A549 (cell line): ENCODE results near the gene WWC1. TPM values are rescaled to one million over a fixed set of nuclear protein-coding genes. Genes with fewer than 3 reads are reported as not detected.

Source experiments
- ATAC-seq, 2 experiments: fragments of 200-7000 bp in 1 of 2; fragments of >200 bp in 1 of 2; cut with Nextera tagmentation in 1 of 2; cut with Tn5 transposase in 1 of 2; 3 replicates each; pipeline versions ENCODE4 v1.8.0 to v1.9.1; 2018 to 2020; ENCODE audit warnings: mild to moderate bottlenecking in 1 of 2, moderate library complexity in 1 of 2
- CTCF ChIA-PET: fragments of 300-600 bp; sonication (Branson Sonifier 250); formaldehyde crosslinking; extraction: SDS; loops from one replicate; lab custom pipeline; 2021; ENCODE audit warnings: antibody characterized with exemption, inconsistent platforms; lab: Yijun Ruan, JAX
- POLR2A ChIA-PET: fragments of 350-600 bp; formaldehyde crosslinking; extraction: SDS; loops from one replicate; lab custom pipeline; 2021; ENCODE audit warnings: antibody characterized with exemption, inconsistent platforms; lab: Yijun Ruan, JAX
- DNase-seq, 2 experiments: peaks; one replicate each; pipeline versions ENCODE4 v3.0.0 to v3.0.0-alpha.2; 2011 to 2016; ENCODE audit warnings: low read depth in 1 of 2, low spot score in 1 of 2
- FAIRE-seq: peaks from 2 replicates; lab custom pipeline; 2011; peaks lifted over from hg19 to GRCh38; lab: Jason Lieb, UNC
- H3K27ac ChIP-seq, 2 experiments: fragments of >200 bp; sonication (Bioruptor Twin); formaldehyde crosslinking; 3 replicates each; pipeline ENCODE4 v1.5.1; 2016 to 2017
- H3K4me1 ChIP-seq: fragments of >200 bp; sonication (Bioruptor Twin); formaldehyde crosslinking; 3 replicates; pipeline ENCODE4 v1.6.1; 2016
- H3K4me2 ChIP-seq: fragments of >200 bp; sonication (Bioruptor Twin); formaldehyde crosslinking; 3 replicates; pipeline ENCODE4 v1.6.1; 2016
- H3K4me3 ChIP-seq: fragments of >200 bp; sonication (Bioruptor Twin); formaldehyde crosslinking; 3 replicates; pipeline ENCODE4 v1.5.1; 2016
- H3K9me3 ChIP-seq: fragments of >200 bp; sonication (Bioruptor Twin); formaldehyde crosslinking; 3 replicates; pipeline ENCODE4 v1.6.1; 2016
- CEBPB ChIP-seq, 2 experiments: fragments of >200 bp in 1 of 2; sonication (Bioruptor Twin) in 1 of 2; formaldehyde crosslinking in 1 of 2; IDR thresholded peaks; 2 replicates each; pipeline ENCODE4 v1.6.1; 2012 to 2016
- CHD2 ChIP-seq: fragments of 150-350 bp; IDR thresholded peaks from 2 replicates; pipeline ENCODE4 v1.6.1; 2014; ENCODE audit warnings: low read length; ENCODE audit not compliant: partially characterized antibody
- CHD4 ChIP-seq: fragments of 200-600 bp; sonication (generic); IDR thresholded peaks from 2 replicates; pipeline ENCODE4 v1.6.1; 2016; ENCODE audit warnings: antibody characterized with exemption, mild to moderate bottlenecking, borderline replicate concordance
- ESRRA ChIP-seq: fragments of 150-350 bp; IDR thresholded peaks from 2 replicates; pipeline ENCODE4 v1.6.1; 2014; ENCODE audit warnings: mild to moderate bottlenecking, low read length, borderline replicate concordance
- HOXA7 ChIP-seq: fragments of 250-450 bp; sonication (Bioruptor Pico); IDR thresholded peaks from 2 replicates; pipeline ENCODE4 v1.5.0; 2020; ENCODE audit warnings: mild to moderate bottlenecking, moderate library complexity
- HOXB13 ChIP-seq: fragments of 250-450 bp; sonication (Bioruptor Pico); IDR thresholded peaks from 2 replicates; pipeline ENCODE4 v1.5.0; 2020; ENCODE audit warnings: low read depth, mild to moderate bottlenecking, moderate library complexity
- MYC ChIP-seq: IDR thresholded peaks from 2 replicates; pipeline ENCODE4 v1.6.1; 2012; ENCODE audit warnings: mild to moderate bottlenecking, inconsistent platforms, low read length, improper control_type of control experiment, borderline replicate concordance
- NR3C1 ChIP-seq: fragments of >200 bp; sonication (Bioruptor Twin); formaldehyde crosslinking; IDR thresholded peaks from 3 replicates; pipeline ENCODE4 v1.6.1; 2017
- POLR2AphosphoS2 ChIP-seq: conservative IDR thresholded peaks from 2 replicates; pipeline ENCODE4 v1.6.1; 2012; ENCODE audit warnings: low read length, improper control_type of control experiment, inconsistent platforms
- RAD21 ChIP-seq, 2 experiments: fragments of >200 bp in 1 of 2; sonication (Bioruptor Twin) in 1 of 2; formaldehyde crosslinking in 1 of 2; IDR thresholded peaks in 1 of 2; conservative IDR thresholded peaks in 1 of 2; 2 replicates in 1 of 2; 3 replicates in 1 of 2; pipeline ENCODE4 v1.6.1; 2012 to 2018; ENCODE audit warnings: inconsistent platforms in 1 of 2
- RFX5 ChIP-seq: fragments of 450-650 bp; IDR thresholded peaks from 2 replicates; pipeline ENCODE4 v1.7.1; 2014; ENCODE audit warnings: antibody characterized with exemption, mild to moderate bottlenecking, moderate library complexity
- RNF2 ChIP-seq: fragments of 200-600 bp; sonication (generic); IDR thresholded peaks from 2 replicates; pipeline ENCODE4 v1.6.1; 2016; ENCODE audit warnings: low read depth, mild to moderate bottlenecking, antibody characterized with exemption, moderate library complexity, borderline replicate concordance
- SREBF2 ChIP-seq: fragments of 450-650 bp; IDR thresholded peaks from 2 replicates; pipeline ENCODE4 v1.6.1; 2014; ENCODE audit warnings: mild to moderate bottlenecking, moderate library complexity
- TFCP2L1 ChIP-seq: fragments of 250-450 bp; sonication (Bioruptor Pico); IDR thresholded peaks from 2 replicates; pipeline ENCODE4 v1.5.0; 2021; ENCODE audit warnings: mild to moderate bottlenecking
- ZFP36 ChIP-seq: fragments of 450-650 bp; IDR thresholded peaks from 2 replicates; pipeline ENCODE4 v1.6.1; 2014; ENCODE audit warnings: borderline replicate concordance; ENCODE audit not compliant: partially characterized antibody
- ZSCAN20 ChIP-seq: fragments of 250-450 bp; sonication (Bioruptor Pico); IDR thresholded peaks from 2 replicates; pipeline ENCODE4 v1.8.0; 2022; ENCODE audit warnings: mild to moderate bottlenecking, moderate library complexity
- whole genome bisulfite sequencing: methylation state at CpG from one replicate; pipeline ENCODE4 v1.1.6; 2017; ENCODE audit errors: missing lambda C conversion rate; 5-methylcytosine and 5-hydroxymethylcytosine counted together
- polyA plus RNA-seq, 4 experiments: library from polyadenylated mRNA; depleted of rRNA in 3 of 4; stranded (reverse); fragments of >200 nt; fragmentation: RNase III in 1 of 4; extraction: RNeasy Plus Mini Kit Qiagen cat#74134 plus additional on column Dnase treatment in 1 of 4; gene quantifications; 2 replicates in 3 of 4; 3 replicates in 1 of 4; pipeline ENCODE4 v1.2.3, GENCODE V29; 2011 to 2017
- TF ChIP-seq, protein P1 (sequence below): fragments of 450-650 bp; IDR thresholded peaks from 2 replicates; pipeline ENCODE4 v1.6.1; 2014; ENCODE audit warnings: antibody characterized with exemption
- TF ChIP-seq, protein P2 (sequence below): IDR thresholded peaks from 2 replicates; pipeline ENCODE4 v1.6.1; 2012; ENCODE audit warnings: low read depth, borderline replicate concordance
- TF ChIP-seq, protein P3 (sequence below): IDR thresholded peaks from 2 replicates; pipeline ENCODE4 v1.6.1; 2012
- TF ChIP-seq, protein P4 (sequence below): fragments of >200 bp; sonication (Bioruptor Twin); formaldehyde crosslinking; IDR thresholded peaks from 3 replicates; pipeline ENCODE4 v1.5.1; 2016

WWC1 gene
- polyA plus RNA-seq, 2 of the 4 experiments (the other 2 are of a cell fraction) = 88.5 to 98.1 TPM

DNA sequence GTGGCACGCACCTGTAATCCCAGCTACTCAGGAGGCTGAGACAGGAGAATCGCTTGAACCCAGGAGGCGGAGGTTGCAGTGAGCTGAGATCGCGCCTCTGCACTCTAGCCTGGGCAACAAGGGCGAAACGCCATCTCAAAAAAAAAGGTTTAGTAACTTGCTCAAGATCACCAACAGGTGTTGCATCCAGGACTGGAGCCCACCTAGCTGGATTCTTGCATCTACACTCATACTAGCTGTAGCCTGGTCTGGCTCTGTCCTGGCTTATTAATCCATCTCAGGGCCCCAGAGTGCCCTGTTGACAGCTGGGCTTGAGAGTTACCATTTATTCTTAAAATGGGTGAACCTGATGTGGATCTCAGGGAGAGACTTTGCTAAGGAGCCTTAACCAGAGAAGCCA, 7.5 kb downstream of the WWC1 start:
- ChIA-PET POLR2A (no interaction called here), CTCF (interaction anchor here (0.7 to 6.4 kb wide), 3 partner anchors 8 to 17 kb away, joined by 3 to 53 read pairs (median 5); no protein-coding TSS in a partner anchor)
- WGBS = 93% methylated on average over 7 of the region's 7 CpGs
- FAIRE-seq = no peak
- DNase-seq = no peak
- Histone ChIP-seq H3K9me3 (no peaks in the 10 kb centered on the region), H3K4me1 (peaks cover 98% of the 10 kb centered on the region), H3K4me2 (peak overlapping the region; percentile 74)
- no peak for TF ChIP-seq SREBF2
- TF ChIP-seq, all 56 proteins: peak for 0
- no peak overlapping the region for H3K4me3 ChIP-seq
- ATAC-seq = no peak
- H3K27ac ChIP-seq = peak overlapping the region; percentile 91 to 92

DNA sequence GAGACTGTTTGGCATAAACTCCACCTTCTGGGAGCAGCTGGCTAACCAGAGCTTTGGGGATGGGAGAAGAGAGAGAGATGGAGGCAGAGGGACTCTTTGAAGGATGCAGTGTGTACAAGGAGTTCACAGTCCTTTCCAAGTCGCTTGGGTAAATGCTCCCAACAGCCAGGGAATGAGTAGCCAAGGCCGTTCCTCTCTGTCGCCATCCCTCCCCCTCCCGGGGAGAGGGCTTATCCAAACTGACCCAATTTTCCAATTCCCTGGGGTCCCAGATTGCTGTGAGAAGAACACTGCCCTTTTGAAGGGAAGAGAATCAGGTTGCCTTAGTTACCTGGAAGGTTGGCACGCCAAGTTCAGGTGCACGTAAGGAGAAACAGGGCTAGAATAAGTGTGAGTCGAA, 7.9 kb downstream of the WWC1 start:
- ATAC-seq (no peak), DNase-seq (no peak)
- Histone ChIP-seq H3K9me3 (no peaks in the 10 kb centered on the region), H3K27ac (peak overlapping the region; percentile 91 to 92), H3K4me2 (peak overlapping the region; percentile 74), H3K4me1 (peaks cover 98% of the 10 kb centered on the region), H3K4me3 (no peak overlapping the region)
- CTCF ChIA-PET = interaction anchor here (0.7 to 6.4 kb wide), 3 partner anchors 8 to 17 kb away, joined by 3 to 53 read pairs (median 5); no protein-coding TSS in a partner anchor
- POLR2A ChIA-PET = no interaction called here
- WGBS = 88% methylated on average over 7 of the region's 7 CpGs
- TF ChIP-seq, protein P1, sequence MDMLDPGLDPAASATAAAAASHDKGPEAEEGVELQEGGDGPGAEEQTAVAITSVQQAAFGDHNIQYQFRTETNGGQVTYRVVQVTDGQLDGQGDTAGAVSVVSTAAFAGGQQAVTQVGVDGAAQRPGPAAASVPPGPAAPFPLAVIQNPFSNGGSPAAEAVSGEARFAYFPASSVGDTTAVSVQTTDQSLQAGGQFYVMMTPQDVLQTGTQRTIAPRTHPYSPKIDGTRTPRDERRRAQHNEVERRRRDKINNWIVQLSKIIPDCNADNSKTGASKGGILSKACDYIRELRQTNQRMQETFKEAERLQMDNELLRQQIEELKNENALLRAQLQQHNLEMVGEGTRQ = no peak
- TF ChIP-seq POLR2AphosphoS2 (no peak), HOXA7 (CRISPR knock-in tag) (no peak), MYC (no peak), ESRRA (no peak), ZSCAN20 (no peak), NR3C1 (no peak), SREBF2 (no peak), CEBPB (IDR thresholded peaks at IDR 0.05) (no peak), HOXB13 (CRISPR knock-in tag) (no peak), CHD4 (no peak), RAD21 (conservative IDR thresholded peaks at IDR 0.05 in 1 of 2, IDR thresholded peaks at IDR 0.05 in 1 of 2) (no peak), CHD2 (no peak), RNF2 (no peak), RFX5 (no peak), TFCP2L1 (CRISPR knock-in tag) (no peak), ZFP36 (no peak)
- TF ChIP-seq, protein P2, sequence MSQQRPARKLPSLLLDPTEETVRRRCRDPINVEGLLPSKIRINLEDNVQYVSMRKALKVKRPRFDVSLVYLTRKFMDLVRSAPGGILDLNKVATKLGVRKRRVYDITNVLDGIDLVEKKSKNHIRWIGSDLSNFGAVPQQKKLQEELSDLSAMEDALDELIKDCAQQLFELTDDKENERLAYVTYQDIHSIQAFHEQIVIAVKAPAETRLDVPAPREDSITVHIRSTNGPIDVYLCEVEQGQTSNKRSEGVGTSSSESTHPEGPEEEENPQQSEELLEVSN = no peak
- TF ChIP-seq, protein P3, sequence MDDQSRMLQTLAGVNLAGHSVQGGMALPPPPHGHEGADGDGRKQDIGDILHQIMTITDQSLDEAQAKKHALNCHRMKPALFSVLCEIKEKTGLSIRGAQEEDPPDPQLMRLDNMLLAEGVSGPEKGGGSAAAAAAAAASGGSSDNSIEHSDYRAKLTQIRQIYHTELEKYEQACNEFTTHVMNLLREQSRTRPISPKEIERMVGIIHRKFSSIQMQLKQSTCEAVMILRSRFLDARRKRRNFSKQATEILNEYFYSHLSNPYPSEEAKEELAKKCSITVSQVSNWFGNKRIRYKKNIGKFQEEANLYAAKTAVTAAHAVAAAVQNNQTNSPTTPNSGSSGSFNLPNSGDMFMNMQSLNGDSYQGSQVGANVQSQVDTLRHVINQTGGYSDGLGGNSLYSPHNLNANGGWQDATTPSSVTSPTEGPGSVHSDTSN = no peak
- TF ChIP-seq, protein P4, sequence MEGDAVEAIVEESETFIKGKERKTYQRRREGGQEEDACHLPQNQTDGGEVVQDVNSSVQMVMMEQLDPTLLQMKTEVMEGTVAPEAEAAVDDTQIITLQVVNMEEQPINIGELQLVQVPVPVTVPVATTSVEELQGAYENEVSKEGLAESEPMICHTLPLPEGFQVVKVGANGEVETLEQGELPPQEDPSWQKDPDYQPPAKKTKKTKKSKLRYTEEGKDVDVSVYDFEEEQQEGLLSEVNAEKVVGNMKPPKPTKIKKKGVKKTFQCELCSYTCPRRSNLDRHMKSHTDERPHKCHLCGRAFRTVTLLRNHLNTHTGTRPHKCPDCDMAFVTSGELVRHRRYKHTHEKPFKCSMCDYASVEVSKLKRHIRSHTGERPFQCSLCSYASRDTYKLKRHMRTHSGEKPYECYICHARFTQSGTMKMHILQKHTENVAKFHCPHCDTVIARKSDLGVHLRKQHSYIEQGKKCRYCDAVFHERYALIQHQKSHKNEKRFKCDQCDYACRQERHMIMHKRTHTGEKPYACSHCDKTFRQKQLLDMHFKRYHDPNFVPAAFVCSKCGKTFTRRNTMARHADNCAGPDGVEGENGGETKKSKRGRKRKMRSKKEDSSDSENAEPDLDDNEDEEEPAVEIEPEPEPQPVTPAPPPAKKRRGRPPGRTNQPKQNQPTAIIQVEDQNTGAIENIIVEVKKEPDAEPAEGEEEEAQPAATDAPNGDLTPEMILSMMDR = no peak
- TF ChIP-seq, all 56 proteins: peak for 0
- no peak for FAIRE-seq
